PC-9 (cell line): ENCODE results near the gene CUL9. TPM values are rescaled to one million over a fixed set of nuclear protein-coding genes. Genes with fewer than 3 reads are reported as not detected.

Experiments used
- BruUV-seq: library from RNA; stranded (reverse); fragments of 400-500 nt; replicated peaks from 2 replicates; lab custom pipeline; 2021; lab: Mats Ljungman, UMichigan
- CTCF ChIA-PET: fragments of 300-600 bp; sonication (Branson Sonifier 250); formaldehyde crosslinking; loops from one replicate; lab custom pipeline; 2022; ENCODE audit warnings: antibody characterized with exemption; lab: Charles Lee
- POLR2A ChIA-PET: fragments of 300-600 bp; sonication (Branson Sonifier 250); formaldehyde crosslinking; loops from one replicate; lab custom pipeline; 2022; ENCODE audit warnings: antibody characterized with exemption; ENCODE audit not compliant: unreplicated experiment; lab: Charles Lee
- DNase-seq, 2 experiments: peaks; one replicate each; pipeline versions ENCODE4 v3.0.0 to v3.0.0-alpha.2; 2015 to 2022; ENCODE audit warnings: mixed read lengths in 1 of 2
- H2AFZ ChIP-seq: fragments of 200-600 bp; sonication (generic); 2 replicates; pipeline ENCODE4 v1.8.1; 2017; ENCODE audit warnings: antibody characterized with exemption
- H3F3A ChIP-seq: fragments of 200-600 bp; sonication (generic); 2 replicates; pipeline ENCODE4 v1.8.1; 2017; ENCODE audit warnings: antibody characterized with exemption, mild to moderate bottlenecking, low read depth; ENCODE audit not compliant: insufficient read depth
- H3K27ac ChIP-seq: fragments of 200-600 bp; sonication (generic); 2 replicates; pipeline ENCODE4 v1.6.1; 2016; ENCODE audit warnings: mixed run types
- H3K27me3 ChIP-seq: fragments of 200-600 bp; sonication (generic); 2 replicates; pipeline ENCODE4 v1.6.1; 2016; ENCODE audit warnings: low read depth, mixed run types; ENCODE audit not compliant: insufficient read depth
- H3K36me3 ChIP-seq: fragments of 200-600 bp; sonication (generic); 2 replicates; pipeline ENCODE4 v1.6.1; 2016; ENCODE audit warnings: low read depth, mixed run types
- H3K4me1 ChIP-seq: fragments of 200-600 bp; sonication (generic); replicated peaks from 2 replicates; pipeline ENCODE4 v1.6.1; 2016; ENCODE audit warnings: mixed run types; ENCODE audit not compliant: insufficient read depth
- H3K4me2 ChIP-seq: fragments of 200-600 bp; sonication (generic); 2 replicates; pipeline ENCODE4 v1.6.1; 2017; ENCODE audit warnings: mixed run types
- H3K4me3 ChIP-seq: fragments of 200-600 bp; sonication (generic); 2 replicates; pipeline ENCODE4 v1.6.1; 2016; ENCODE audit warnings: mixed run types
- H3K79me2 ChIP-seq: fragments of 200-600 bp; sonication (generic); 2 replicates; pipeline ENCODE4 v1.6.1; 2017; ENCODE audit warnings: low read depth, mixed run types
- H3K9me2 ChIP-seq: fragments of 200-600 bp; sonication (generic); 2 replicates; pipeline ENCODE4 v1.8.1; 2017; ENCODE audit warnings: mild to moderate bottlenecking; ENCODE audit not compliant: insufficient read depth
- H3K9me3 ChIP-seq: fragments of 200-600 bp; sonication (generic); 2 replicates; pipeline ENCODE4 v1.8.1; 2016; ENCODE audit warnings: low read depth; ENCODE audit not compliant: insufficient read depth
- H4K20me1 ChIP-seq: fragments of 200-600 bp; sonication (generic); 2 replicates; pipeline ENCODE4 v1.8.1; 2017; ENCODE audit not compliant: insufficient read depth
- EZH2 ChIP-seq: fragments of 200-600 bp; sonication (generic); IDR thresholded peaks from 2 replicates; pipeline ENCODE4 v1.8.0; 2017; ENCODE audit warnings: antibody characterized with exemption, low read depth
- intact Hi-C: fragments of 100-400 bp; cut with micrococcal nuclease; formaldehyde crosslinking; loops from one replicate; pipeline ENCODE4 v1.10.0; 2022; ENCODE audit not compliant: unreplicated experiment
- total RNA-seq: library from RNA; stranded (reverse); gene quantifications from 2 replicates; pipeline ENCODE4 v1.2.3, GENCODE V29; 2021
- TF ChIP-seq, protein P1 (sequence below): fragments of 200-600 bp; sonication (generic); conservative IDR thresholded peaks from 2 replicates; pipeline ENCODE4 v1.6.1; 2017; ENCODE audit warnings: mixed run types, antibody characterized with exemption, mild to moderate bottlenecking, moderate library complexity

Gene CUL9
- total RNA-seq, 1 experiment from 2014 or later, result 52.8 TPM

DNA sequence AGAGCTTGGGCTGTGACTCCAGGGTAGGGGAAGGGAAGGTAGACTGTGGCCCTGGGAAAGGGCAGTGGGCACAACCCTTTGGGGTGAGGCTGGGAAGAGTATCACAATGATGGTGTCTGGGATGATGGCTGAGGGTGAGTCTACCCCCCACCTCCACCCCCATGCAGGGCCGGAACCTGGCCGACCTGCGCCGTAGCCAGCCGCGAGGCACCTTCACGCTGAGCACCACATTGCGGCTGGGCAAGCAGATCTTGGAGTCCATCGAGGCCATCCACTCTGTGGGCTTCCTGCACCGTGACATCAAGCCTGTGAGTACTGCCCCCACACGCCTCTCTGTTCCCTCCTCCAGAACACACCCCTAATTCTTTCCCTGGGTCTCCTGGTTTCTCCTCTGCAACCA, 71.4 kb downstream of the CUL9 start:
- no TSS peak for BruUV-seq
- ChIA-PET CTCF (no interaction called here), POLR2A (no interaction called here)
- Histone ChIP-seq H4K20me1 (no peaks in the 10 kb centered on the region), H3F3A (no peaks in the 10 kb centered on the region; the same call in 1 of the 2 replicates), H3K27ac (no peak overlapping the region), H3K4me1 (no peaks in the 10 kb centered on the region), H3K79me2 (no peaks in the 10 kb centered on the region), H3K36me3 (no peaks in the 10 kb centered on the region), H2AFZ (no peak overlapping the region), H3K9me3 (no peaks in the 10 kb centered on the region), H3K4me2 (no peak overlapping the region), H3K4me3 (no peak overlapping the region), H3K9me2 (no peaks in the 10 kb centered on the region), H3K27me3 (peaks cover 8% of the 10 kb centered on the region; the same call in 1 of the 2 replicates)
- intact Hi-C loops, result no loop called here
- no peak for DNase-seq
- TF ChIP-seq EZH2, result no peak
- TF ChIP-seq, protein P1, sequence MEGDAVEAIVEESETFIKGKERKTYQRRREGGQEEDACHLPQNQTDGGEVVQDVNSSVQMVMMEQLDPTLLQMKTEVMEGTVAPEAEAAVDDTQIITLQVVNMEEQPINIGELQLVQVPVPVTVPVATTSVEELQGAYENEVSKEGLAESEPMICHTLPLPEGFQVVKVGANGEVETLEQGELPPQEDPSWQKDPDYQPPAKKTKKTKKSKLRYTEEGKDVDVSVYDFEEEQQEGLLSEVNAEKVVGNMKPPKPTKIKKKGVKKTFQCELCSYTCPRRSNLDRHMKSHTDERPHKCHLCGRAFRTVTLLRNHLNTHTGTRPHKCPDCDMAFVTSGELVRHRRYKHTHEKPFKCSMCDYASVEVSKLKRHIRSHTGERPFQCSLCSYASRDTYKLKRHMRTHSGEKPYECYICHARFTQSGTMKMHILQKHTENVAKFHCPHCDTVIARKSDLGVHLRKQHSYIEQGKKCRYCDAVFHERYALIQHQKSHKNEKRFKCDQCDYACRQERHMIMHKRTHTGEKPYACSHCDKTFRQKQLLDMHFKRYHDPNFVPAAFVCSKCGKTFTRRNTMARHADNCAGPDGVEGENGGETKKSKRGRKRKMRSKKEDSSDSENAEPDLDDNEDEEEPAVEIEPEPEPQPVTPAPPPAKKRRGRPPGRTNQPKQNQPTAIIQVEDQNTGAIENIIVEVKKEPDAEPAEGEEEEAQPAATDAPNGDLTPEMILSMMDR, result no peak

DNA sequence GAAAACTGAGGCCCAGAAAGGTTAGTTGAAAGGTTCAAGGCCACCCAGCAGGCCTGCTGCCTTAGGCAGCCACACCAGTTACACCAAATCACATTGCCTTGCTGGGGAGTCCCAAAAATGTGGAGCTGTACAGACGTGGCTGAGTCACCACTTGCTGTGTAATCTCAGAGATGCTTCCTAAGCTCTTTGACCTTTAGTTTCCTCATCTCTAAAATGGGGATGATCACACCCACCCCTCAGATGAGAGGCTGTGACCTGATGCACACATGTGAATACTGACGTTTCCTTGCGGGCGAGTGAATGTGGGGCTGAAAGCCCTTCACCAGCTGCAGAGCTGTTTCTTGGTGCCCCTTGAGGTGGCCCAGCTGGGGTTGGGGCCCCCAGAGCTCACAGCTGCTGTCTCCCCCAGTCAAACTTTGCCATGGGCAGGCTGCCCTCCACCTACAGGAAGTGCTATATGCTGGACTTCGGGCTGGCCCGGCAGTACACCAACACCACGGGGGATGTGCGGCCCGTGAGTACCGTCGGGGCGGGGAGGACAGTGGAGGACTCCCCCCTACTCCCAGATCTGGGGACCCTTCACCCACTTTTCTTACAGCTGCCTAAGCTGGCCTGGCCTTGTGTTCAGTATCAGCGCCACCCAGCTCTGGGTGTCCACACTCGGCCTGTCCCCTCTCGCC, 72.3 kb downstream of the CUL9 start:
- Histone ChIP-seq H3K27ac (no peak overlapping the region), H3K79me2 (no peaks in the 10 kb centered on the region), H3K36me3 (no peaks in the 10 kb centered on the region), H3K27me3 (peaks cover 8% of the 10 kb centered on the region; the same call in 1 of the 2 replicates), H3K9me2 (no peaks in the 10 kb centered on the region), H4K20me1 (no peaks in the 10 kb centered on the region), H2AFZ (no peak overlapping the region), H3K4me2 (no peak overlapping the region), H3K9me3 (no peaks in the 10 kb centered on the region), H3F3A (no peaks in the 10 kb centered on the region; the same call in 1 of the 2 replicates), H3K4me3 (no peak overlapping the region), H3K4me1 (no peaks in the 10 kb centered on the region)
- no peak for DNase-seq
- POLR2A ChIA-PET, result no interaction called here
- intact Hi-C loops, result no loop called here
- no TSS peak for BruUV-seq
- CTCF ChIA-PET, result interaction anchor here (0.6 kb wide), 1 partner anchor 447 kb away, joined by 3 read pairs; no protein-coding TSS in a partner anchor
- TF ChIP-seq, protein P1, result no peak
- no peak for TF ChIP-seq EZH2

DNA sequence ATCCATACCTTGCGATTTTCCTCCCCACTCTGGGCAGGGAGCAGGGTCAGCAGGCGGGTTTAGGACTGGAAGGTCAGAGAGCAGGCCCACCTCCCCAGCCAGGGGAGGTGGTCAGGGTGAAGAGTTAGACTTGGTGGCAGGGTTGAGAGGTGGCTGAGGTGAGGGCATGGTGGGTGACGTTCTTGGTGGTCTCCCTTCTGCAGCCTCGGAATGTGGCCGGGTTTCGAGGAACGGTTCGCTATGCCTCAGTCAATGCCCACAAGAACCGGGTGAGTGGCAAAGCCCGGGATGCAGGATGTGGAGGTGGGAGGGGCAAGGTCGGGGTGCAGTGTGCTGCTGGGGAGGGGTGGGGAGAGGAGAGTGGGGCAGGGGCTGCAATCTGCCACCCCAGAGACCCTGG, 72.8 kb downstream of the CUL9 start:
- Histone ChIP-seq H3K9me2 (no peaks in the 10 kb centered on the region), H3K27ac (no peak overlapping the region), H3K79me2 (no peaks in the 10 kb centered on the region), H3F3A (no peaks in the 10 kb centered on the region; the same call in 1 of the 2 replicates), H3K4me2 (no peak overlapping the region), H2AFZ (no peak overlapping the region), H3K27me3 (peaks cover 8% of the 10 kb centered on the region; the same call in 1 of the 2 replicates), H3K36me3 (no peaks in the 10 kb centered on the region), H3K9me3 (no peaks in the 10 kb centered on the region), H3K4me1 (no peaks in the 10 kb centered on the region), H3K4me3 (no peak overlapping the region), H4K20me1 (no peaks in the 10 kb centered on the region)
- TF ChIP-seq, protein P1, result no peak
- no peak for TF ChIP-seq EZH2
- no peak for DNase-seq
- POLR2A ChIA-PET, result no interaction called here
- no TSS peak for BruUV-seq
- CTCF ChIA-PET, result no interaction called here
- intact Hi-C loops, result no loop called here
